Skeletal muscle tissue (tissue), 4 donors: ENCODE data around the gene MTMR3. TPM values are rescaled to one million over a fixed set of nuclear protein-coding genes. Genes with fewer than 3 reads are reported as not detected.
A peak's percentile ranks its signal among the peaks of the same experiment; 100 is the strongest.

Source experiments
- H3K27ac ChIP-seq: one replicate; pipeline ENCODE4 v1.7.0; 2013; ENCODE audit warnings: mild to moderate bottlenecking, low read depth, low read length, inconsistent platforms
- H3K27me3 ChIP-seq, 3 donors: one replicate each; pipeline ENCODE4 v1.7.0; 2013; ENCODE audit warnings: low read length in 3 of 3; ENCODE audit not compliant: control insufficient read depth in 3 of 3, insufficient read depth in 3 of 3
- H3K36me3 ChIP-seq, 3 donors: one replicate each; pipeline ENCODE4 v1.7.0; 2013; ENCODE audit warnings: low read length in 3 of 3; ENCODE audit not compliant: control insufficient read depth in 3 of 3, insufficient read depth in 3 of 3
- H3K4me1 ChIP-seq, 3 donors: one replicate each; pipeline ENCODE4 v1.7.0; 2013; ENCODE audit warnings: low read length in 3 of 3, mild to moderate bottlenecking in 3 of 3; ENCODE audit not compliant: control insufficient read depth in 3 of 3, insufficient read depth in 3 of 3
- H3K4me3 ChIP-seq, 3 donors: one replicate each; pipeline ENCODE4 v1.7.0; 2013; ENCODE audit warnings: low read length in 3 of 3
- H3K9ac ChIP-seq, 3 donors: one replicate each; pipeline ENCODE4 v1.7.0; 2013; ENCODE audit warnings: low read length in 3 of 3, mild to moderate bottlenecking in 3 of 3, moderate library complexity in 2 of 3, low read depth in 1 of 3
- H3K9me3 ChIP-seq, 3 donors: one replicate each; pipeline ENCODE4 v1.7.0; 2013; ENCODE audit warnings: low read length in 3 of 3; ENCODE audit not compliant: control insufficient read depth in 3 of 3
- total RNA-seq: library from RNA; depleted of rRNA; stranded (reverse); fragments of >200 nt; gene quantifications from one replicate; pipeline ENCODE4 v1.2.3, GENCODE V29; 2014
- donor health status: Osteomylitis.

Gene MTMR3
- total RNA-seq, 1 donor from 2014 or later = 38.6 TPM

DNA sequence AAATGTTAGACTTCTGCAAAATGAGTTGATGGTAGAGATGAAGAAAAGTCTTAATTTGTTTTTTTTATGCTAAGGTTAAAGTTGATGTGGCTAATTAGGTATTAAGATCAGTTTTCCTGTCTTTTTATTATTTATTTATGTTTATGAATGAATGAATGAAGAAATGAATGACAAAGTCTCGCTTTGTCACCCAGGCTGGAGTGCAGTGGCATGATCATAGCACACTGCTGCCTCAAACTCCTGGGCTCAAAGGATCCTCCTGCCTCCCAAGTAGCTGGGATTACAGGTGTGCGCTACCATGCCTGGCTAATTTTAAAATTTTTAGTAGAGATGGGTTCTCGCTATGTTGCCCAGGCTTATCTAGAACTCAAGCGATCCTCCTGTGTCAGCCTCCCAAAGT lies 29.2 kb downstream of the MTMR3 start:
- Histone ChIP-seq H3K9ac (no peak overlapping the region), H3K36me3 (no peaks in the 10 kb centered on the region), H3K4me1 (peaks cover 53 to 60% (median 57%) of the 10 kb centered on the region in 3 donors), H3K27me3 (no peaks in the 10 kb centered on the region), H3K27ac (peak overlapping the region; percentile 46), H3K9me3 (no peaks in the 10 kb centered on the region), H3K4me3 (no peak overlapping the region)

DNA sequence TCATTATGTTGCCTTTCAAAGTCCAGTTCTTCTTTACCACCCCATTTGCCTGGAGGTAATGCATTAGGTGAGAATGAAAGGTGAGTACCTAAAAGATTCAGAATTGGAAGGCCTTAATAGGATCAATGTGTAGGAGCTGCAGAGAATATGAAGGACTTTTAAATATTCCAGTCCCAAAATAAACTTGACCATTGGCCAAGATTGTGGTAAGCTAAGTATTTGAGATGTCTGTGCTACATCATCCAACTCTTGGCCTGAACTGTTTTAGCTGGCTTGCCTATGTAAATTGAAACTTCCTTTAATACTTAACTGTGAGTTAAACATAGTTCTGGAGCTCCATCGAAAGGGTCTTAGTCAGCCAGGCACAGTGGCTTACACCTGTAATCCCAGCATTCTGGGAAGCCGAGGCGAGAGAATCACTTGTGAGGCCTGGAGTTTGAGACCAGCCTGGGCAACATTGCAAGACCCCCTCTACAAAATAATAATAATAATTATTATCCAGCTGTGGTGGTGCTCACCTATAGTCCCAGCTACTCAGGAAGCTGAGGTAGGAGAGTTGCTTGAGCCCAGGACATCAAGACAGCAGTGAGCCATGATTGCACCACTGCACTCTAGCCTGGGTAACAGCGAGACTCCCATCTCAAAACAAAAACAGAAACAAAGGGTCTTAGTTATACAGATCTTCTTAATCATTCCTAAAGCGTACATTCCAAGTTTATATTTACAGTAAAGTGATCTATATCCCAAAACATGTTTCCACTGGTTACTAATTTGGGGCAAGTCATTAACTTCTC lies 29.8 kb downstream of the MTMR3 start:
- Histone ChIP-seq H3K27ac (peak overlapping the region; percentile 46), H3K36me3 (no peaks in the 10 kb centered on the region), H3K27me3 (no peaks in the 10 kb centered on the region), H3K9me3 (no peaks in the 10 kb centered on the region), H3K4me3 (no peak overlapping the region), H3K9ac (no peak overlapping the region), H3K4me1 (peaks cover 52 to 61% (median 58%) of the 10 kb centered on the region in 3 donors)

DNA sequence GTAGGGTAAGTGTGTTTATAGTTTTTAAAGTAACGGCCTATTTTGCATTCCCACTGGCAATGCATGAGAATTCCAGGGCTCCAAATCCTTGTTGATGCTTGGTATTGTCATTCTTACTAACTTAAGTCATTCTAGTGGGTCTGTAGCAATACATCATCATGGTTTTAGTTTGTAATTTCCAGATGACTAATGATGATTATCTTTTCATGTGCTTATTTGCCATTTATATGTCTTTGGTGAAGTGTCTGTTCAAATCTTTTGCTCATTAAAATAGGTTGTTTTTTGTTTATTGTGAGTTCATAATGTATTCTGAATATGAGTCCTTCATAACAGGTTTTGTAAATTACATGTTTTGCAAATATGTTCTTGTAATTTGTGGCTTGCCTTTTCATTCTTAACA lies 31.2 kb downstream of the MTMR3 start:
- Histone ChIP-seq H3K9me3 (no peaks in the 10 kb centered on the region), H3K27ac (peak overlapping the region; percentile 0), H3K27me3 (no peaks in the 10 kb centered on the region), H3K4me3 (no peak overlapping the region), H3K9ac (no peak overlapping the region), H3K36me3 (no peaks in the 10 kb centered on the region), H3K4me1 (peaks cover 53 to 56% (median 53%) of the 10 kb centered on the region in 3 donors)

DNA sequence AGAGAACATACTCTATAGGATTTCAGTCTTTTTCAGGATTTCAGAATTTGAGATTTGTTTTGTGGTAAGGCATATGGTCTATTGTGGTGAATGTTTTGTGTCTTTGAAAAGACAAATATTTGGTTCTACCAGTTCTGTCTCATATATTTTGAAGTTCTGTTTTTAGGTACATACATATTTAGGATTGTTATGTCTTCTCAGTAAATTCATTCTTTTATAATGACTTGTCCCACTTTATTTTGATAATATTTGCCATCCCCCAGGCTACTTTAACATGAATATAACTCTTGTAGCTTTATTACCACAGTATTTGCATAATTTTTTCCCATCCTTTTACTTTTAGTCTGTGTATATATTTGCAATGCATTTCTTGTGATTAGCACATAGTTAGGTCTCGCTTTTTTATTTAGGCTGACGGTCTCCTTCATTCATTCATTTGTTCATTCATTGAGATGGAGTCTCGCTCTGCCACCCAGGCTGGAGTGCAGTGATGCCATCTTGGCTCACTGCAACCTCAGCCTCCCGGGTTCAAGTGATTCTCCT lies 32.1 kb downstream of the MTMR3 start:
- Histone ChIP-seq H3K27ac (peak overlapping the region; percentile 0), H3K4me1 (peaks cover 52 to 55% (median 53%) of the 10 kb centered on the region in 3 donors), H3K4me3 (no peak overlapping the region), H3K9me3 (no peaks in the 10 kb centered on the region), H3K36me3 (no peaks in the 10 kb centered on the region), H3K27me3 (no peaks in the 10 kb centered on the region), H3K9ac (no peak overlapping the region)

DNA sequence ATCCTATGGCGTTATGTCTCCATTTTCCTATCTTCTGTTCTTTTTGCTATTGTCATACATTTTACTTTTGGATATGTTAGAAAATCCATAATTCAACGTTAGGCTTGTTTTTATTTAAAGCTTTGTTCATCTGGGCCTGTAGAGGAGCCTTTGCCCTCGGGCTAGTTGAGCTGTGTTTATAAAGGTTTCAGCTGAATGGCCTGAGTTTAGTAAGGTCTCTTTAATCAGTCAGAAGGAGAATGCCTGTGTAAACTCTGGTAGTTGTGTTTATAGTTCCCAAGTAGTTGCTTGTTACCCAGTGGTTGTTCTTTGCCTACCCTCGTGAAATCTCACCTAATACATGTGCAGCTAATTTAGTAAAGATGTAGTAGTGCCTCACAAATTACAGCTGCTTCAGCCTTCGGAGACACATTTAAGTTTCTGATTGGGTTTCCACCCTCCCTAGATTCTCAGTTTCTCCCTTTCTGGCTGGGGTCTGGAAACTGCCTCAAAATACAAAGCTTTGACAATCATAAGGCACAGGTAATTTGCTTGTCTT lies 33.1 kb downstream of the MTMR3 start:
- H3K27ac ChIP-seq = no peak overlapping the region
- H3K36me3 ChIP-seq = no peaks in the 10 kb centered on the region
- H3K4me1 ChIP-seq = peaks cover 50 to 53% (median 53%) of the 10 kb centered on the region in 3 donors
- H3K9ac ChIP-seq = peak overlapping the region in 1 of 3 donors; percentile 2
- no peak overlapping the region for H3K4me3 ChIP-seq
- no peaks in the 10 kb centered on the region for H3K27me3 ChIP-seq
- H3K9me3 ChIP-seq = no peaks in the 10 kb centered on the region

DNA sequence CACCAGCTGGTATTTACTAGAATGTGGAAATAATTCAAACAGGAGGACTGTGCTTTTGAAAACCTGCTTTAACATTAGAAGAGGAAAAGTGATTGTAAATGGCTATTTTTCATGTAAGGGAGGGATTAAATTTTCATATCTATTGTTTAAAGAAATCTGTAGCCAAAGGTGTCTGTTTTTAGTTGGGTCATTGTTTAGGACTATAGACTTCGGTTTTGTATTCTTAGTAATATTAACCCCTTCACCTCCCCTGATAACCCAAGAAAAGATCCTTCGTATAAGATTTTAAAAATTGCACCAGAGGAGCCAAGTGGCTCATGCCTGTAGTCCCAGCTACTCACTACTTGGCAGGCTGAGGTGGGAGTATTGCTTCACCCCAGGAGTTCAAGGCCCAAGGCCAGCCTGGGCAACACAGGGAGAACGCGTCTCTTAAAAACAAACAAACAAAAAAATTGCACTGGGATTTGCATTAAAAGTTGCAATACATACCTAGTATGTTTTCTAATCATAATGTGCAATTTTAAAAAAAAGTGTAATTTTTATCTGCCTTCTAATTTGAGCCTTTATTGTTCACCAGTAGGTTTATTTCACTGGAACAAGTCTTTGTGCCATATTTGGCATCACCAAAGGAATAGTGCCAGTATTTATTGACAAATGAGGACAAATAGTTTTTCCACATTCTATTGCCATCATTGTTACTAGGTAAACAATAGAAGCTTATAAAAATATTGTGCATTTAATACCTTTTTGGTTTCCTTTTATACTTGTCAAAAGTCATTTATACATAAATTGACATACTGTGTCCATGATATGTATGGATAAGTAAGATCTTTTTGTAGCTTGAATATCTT lies 34.3 kb downstream of the MTMR3 start:
- H3K27me3 ChIP-seq = no peaks in the 10 kb centered on the region
- H3K9ac ChIP-seq = peak overlapping the region in 1 of 3 donors; percentile 2
- H3K36me3 ChIP-seq = no peaks in the 10 kb centered on the region
- H3K4me1 ChIP-seq = peaks cover 44 to 49% (median 45%) of the 10 kb centered on the region in 3 donors
- peak overlapping the region; percentile 0 for H3K27ac ChIP-seq
- no peak overlapping the region for H3K4me3 ChIP-seq
- H3K9me3 ChIP-seq = no peaks in the 10 kb centered on the region

DNA sequence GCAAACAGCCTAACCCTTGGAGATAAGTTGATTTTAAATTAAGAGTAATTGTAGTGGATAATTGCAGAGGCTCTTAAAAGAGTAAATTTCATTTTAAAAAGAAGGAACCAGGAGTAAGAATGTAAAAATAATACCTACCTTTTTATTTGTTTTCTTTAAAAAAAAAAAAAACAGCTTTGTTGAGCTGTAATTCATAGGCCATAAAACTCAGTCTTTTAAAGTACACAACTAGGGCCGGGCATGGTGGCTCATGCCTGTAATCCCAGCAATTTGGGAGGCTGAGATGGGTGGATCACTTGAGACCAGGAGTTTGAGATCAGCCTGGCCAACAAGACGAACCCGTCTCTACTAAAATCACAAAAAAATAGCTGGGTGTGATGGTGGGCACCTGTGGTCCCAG lies 42.4 kb downstream of the MTMR3 start:
- H3K27ac ChIP-seq = no peak overlapping the region
- H3K27me3 ChIP-seq = no peaks in the 10 kb centered on the region
- no peak overlapping the region for H3K9ac ChIP-seq
- H3K4me1 ChIP-seq = peaks cover 7 to 8% (median 8%) of the 10 kb centered on the region in 3 donors
- H3K4me3 ChIP-seq = no peak overlapping the region
- H3K36me3 ChIP-seq = no peaks in the 10 kb centered on the region
- no peaks in the 10 kb centered on the region for H3K9me3 ChIP-seq

DNA sequence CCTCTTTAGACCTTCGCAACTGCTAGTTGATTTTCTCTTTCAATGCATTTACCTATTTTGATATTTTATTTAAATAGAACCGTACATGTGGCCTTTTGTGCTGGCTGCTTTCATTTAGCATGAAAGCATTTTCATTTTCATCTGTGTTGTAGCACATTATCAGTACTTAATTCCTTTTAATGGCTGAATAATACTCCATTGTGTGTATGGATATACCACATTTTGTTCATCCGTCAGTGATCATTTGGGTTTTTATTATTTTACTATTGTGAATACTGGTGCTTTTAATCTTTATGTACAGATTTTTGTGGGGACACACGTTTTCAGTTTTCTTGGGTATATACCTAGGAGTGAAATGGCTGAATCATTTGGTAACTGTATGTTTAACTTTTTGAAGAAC lies 43.1 kb downstream of the MTMR3 start:
- H3K36me3 ChIP-seq = no peaks in the 10 kb centered on the region
- no peak overlapping the region for H3K4me3 ChIP-seq
- no peak overlapping the region for H3K9ac ChIP-seq
- no peaks in the 10 kb centered on the region for H3K9me3 ChIP-seq
- H3K27me3 ChIP-seq = no peaks in the 10 kb centered on the region
- H3K4me1 ChIP-seq = peaks cover 7 to 8% (median 8%) of the 10 kb centered on the region in 3 donors
- no peak overlapping the region for H3K27ac ChIP-seq

DNA sequence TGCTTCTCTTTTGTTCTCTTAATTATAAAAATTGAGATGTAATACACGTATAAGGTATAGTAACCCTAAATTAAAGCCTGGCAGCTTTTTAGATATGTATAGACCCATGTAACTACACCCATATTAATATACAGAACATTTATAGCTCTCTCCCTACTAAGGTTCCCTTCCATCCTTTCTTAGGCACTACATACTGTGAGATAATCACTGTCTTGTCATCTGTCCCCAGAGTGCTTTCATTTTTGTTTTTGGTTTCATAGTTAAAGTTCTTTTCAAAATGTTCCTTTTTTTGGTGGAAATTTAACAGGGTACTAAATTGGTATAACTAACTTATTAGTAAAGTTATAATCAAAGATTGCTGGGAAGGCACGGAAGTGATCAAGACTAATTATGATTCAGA lies 49.2 kb downstream of the MTMR3 start:
- Histone ChIP-seq H3K27ac (no peak overlapping the region), H3K27me3 (no peaks in the 10 kb centered on the region), H3K4me1 (peaks cover 0 to 4% (median 4%) of the 10 kb centered on the region in 3 donors), H3K36me3 (no peaks in the 10 kb centered on the region), H3K9ac (no peak overlapping the region), H3K4me3 (no peak overlapping the region), H3K9me3 (no peaks in the 10 kb centered on the region)
